ENCODE measurements around the gene WSB1. TPM values are rescaled to one million over a fixed set of nuclear protein-coding genes. Genes with fewer than 3 reads are reported as not detected.

The WSB1 gene
- total and polyA plus RNA-seq, 7 donors, result 32.4 to 53.6 (median 41.3) TPM

- H3K9me3 ChIP-seq, result no peaks in the 10 kb centered on the region
- TF ChIP-seq CTCF (IDR thresholded peaks at IDR 0.05), result no peak
- DNase-seq (no peak), ATAC-seq (no peak)
- whole genome bisulfite sequencing, 3 donors, result 95 to 100% (median 95%) methylated on average over 4 of the region's 4 CpGs
- H3K4me3 ChIP-seq, result no peak overlapping the region
- intact Hi-C loops (cut with DNase I), result no loop called here
- no peaks in the 10 kb centered on the region for H3K27me3 ChIP-seq (ENCODE audit: insufficient read depth in 3 of 3, low read length in 2 of 3)
- peaks cover 15 to 100% of the 10 kb centered on the region in 2 donors for H3K36me3 ChIP-seq (ENCODE audit: insufficient read depth in 1 of 2, low read depth in 1 of 2)
- no peak overlapping the region for H3K27ac ChIP-seq
- H3K4me1 ChIP-seq, result peaks cover 10% of the 10 kb centered on the region
These were observed 16.7 kb downstream of the WSB1 start for GRCh38 chr17:27310565-27311110.

DNA sequence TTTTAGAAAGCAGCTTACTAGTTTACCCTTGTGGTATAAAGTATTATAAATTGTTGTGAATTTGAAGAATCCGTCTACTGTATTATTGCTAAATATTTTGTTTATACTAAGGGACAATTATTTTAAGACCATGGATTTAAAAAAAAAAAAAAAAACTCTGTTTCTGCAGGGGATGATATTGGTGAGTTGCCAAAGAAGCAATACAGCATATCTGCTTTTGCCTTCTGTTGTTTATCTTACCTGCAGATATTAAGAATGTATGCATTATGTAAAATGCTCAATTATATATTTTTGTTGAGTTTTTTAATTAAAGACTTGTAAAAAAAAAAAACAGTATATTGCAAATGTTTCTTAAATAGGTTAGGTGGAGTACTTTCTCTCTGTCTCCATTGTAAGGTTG lies 19.4 kb downstream of the WSB1 start:
- intact Hi-C loops (cut with DNase I), result no loop called here
- no peaks in the 10 kb centered on the region for H3K27me3 ChIP-seq (ENCODE audit: insufficient read depth in 3 of 3, low read length in 2 of 3)
- peaks cover 21% of the 10 kb centered on the region for H3K4me1 ChIP-seq
- TF ChIP-seq CTCF (IDR thresholded peaks at IDR 0.05), result no peak
- ATAC-seq, result no peak
- peaks cover 20 to 95% of the 10 kb centered on the region in 2 donors for H3K36me3 ChIP-seq (ENCODE audit: insufficient read depth in 1 of 2, low read depth in 1 of 2)
- WGBS, 3 donors, result 78 to 83% (median 83%) methylated on average over 1 of the region's 1 CpG
- DNase-seq, result no peak
- no peaks in the 10 kb centered on the region for H3K9me3 ChIP-seq
- no peak overlapping the region for H3K4me3 ChIP-seq
- H3K27ac ChIP-seq, result no peak overlapping the region

- peaks cover 32% of the 10 kb centered on the region for H3K4me1 ChIP-seq
- WGBS, 3 donors, result 19 to 25% (median 24%) methylated on average over 6 of the region's 6 CpGs
- peak overlapping the region; percentile 76 for H3K27ac ChIP-seq
- no peak for TF ChIP-seq CTCF (IDR thresholded peaks at IDR 0.05)
- no peaks in the 10 kb centered on the region for H3K27me3 ChIP-seq (ENCODE audit: insufficient read depth in 3 of 3, low read length in 2 of 3)
- H3K4me3 ChIP-seq, result no peak overlapping the region
- peak; percentile 44 to 72 (median 48) for ATAC-seq
- intact Hi-C loops (cut with DNase I), result no loop called here
- peaks cover 18 to 79% of the 10 kb centered on the region in 2 donors for H3K36me3 ChIP-seq (ENCODE audit: insufficient read depth in 1 of 2, low read depth in 1 of 2)
- H3K9me3 ChIP-seq, result no peaks in the 10 kb centered on the region
- peak; percentile 78 to 89 for DNase-seq
These were observed 21.4 kb downstream of the WSB1 start for GRCh38 chr17:27315322-27315721.

DNA sequence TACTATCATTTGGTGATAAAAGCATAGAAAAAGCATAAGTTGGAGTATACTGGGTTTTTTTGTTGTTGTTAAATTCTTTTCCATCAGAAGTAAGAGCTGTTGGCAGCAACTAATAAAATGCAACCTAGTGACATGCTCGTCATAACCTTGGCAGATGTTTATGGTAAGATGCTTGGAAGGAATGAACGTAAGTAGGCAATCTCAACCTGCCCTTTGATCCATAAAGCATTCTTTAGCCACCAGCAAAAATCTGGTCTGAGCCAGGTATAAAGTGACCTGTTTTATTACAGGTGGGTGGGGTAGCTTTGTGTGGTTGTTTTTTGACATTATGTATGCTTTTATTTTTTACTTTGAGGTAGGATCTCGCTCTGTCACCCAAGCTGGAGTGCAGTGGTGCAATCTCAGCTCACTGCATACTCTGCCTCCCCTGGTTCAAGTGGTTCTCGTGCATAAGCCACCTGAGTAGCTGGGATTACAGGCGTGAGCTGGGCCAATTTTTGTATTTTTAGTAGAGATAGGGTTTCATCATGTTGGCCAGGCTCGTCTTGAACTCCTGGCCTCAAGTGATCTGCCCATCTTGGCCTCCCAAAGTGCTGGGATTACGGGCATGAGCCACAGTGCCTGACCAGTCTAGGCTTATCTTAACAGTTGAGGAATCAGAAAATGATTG lies 22.0 kb downstream of the WSB1 start:
- intact Hi-C loops (cut with DNase I), result no loop called here
- DNase-seq (no peak), ATAC-seq (peak; percentile 21 to 79 (median 62))
- WGBS, 3 donors, result 31 to 43% (median 32%) methylated on average over 7 of the region's 7 CpGs
- H3K36me3 ChIP-seq (ENCODE audit: insufficient read depth in 1 of 2, low read depth in 1 of 2), result peaks cover 14 to 73% of the 10 kb centered on the region in 2 donors
- TF ChIP-seq CTCF (IDR thresholded peaks at IDR 0.05), result no peak
- H3K4me1 ChIP-seq, result peaks cover 35% of the 10 kb centered on the region
- no peak overlapping the region for H3K4me3 ChIP-seq
- H3K27ac ChIP-seq, result peak overlapping the region; percentile 76
- no peaks in the 10 kb centered on the region for H3K9me3 ChIP-seq
- H3K27me3 ChIP-seq (ENCODE audit: insufficient read depth in 3 of 3, low read length in 2 of 3), result no peaks in the 10 kb centered on the region
